Placental pericyte (primary cell): ENCODE data around the gene GABBR2. TPM values are rescaled to one million over a fixed set of nuclear protein-coding genes. Genes with fewer than 3 reads are reported as not detected.

Experiments used
- total RNA-seq: library from RNA; depleted of rRNA; stranded (reverse); fragments of >200 nt; gene quantifications from 2 replicates; pipeline ENCODE4 v1.2.3, GENCODE V29; 2012

The GABBR2 gene
- 0.44 and 8.3 TPM in 2 replicates for total RNA-seq

GRCh38 chr9:98708933-98709911 lies at the start of gene GABBR2:
Gene GABBR2 (minus strand): TSS chr9:98708935. CDS start chr9:98708737, 198 bp downstream.

DNA sequence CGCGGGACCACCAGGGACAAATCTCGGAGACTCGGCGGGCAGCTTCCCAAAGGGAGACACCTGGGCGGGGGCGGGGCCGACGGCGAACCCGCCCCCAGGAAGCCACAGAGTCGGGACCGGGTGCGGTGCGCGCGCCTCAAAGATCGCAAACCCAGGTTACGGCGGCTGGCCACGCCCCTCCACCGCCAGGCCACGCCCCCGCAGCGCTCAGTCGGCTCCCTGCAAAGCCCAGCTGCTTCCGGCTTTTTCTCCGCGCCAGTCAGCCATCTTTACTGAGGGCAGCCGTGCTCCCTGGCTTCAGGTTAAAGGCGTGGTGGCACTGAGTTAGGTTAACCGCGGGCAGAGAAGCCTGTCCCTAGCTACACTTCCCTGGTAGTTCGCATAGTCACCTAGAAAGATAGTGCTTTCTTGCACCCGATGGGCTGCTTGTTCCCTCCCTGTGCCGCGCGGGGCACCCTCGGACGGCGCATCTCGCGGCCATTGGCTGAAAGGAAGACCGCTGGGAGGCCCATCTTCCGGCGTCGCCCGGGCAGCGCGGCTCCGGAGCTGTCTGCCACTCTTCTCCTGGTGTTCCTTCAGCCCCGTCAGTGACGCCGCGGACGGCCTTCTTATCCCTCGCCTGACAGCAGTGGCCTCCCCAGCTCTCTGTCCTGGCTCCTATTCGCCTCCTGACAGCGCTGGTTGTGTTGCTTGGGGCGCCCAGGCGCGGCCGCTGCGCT lies 453.0 kb downstream of the GABBR2 start, which contains the start of gene TBC1D2:
TBC1D2 (minus strand) TSS at position 72 of the 719 bp plus-strand sequence. CDS start 108 bp downstream, outside the sequence.

Other genes starting within 250 kb of the GABBR2 start
- gene ANKS6, start 87.6 kb upstream of the GABBR2 start, total RNA-seq = 17.3 and 19.5 TPM in 2 replicates
- 2.9 and 23.6 TPM in 2 replicates for gene GALNT12, start 98.7 kb upstream of the GABBR2 start, total RNA-seq
- 5.4 and 108 TPM in 2 replicates for gene COL15A1, start 235.0 kb upstream of the GABBR2 start, total RNA-seq